HG02610 (cell line): ENCODE results near the gene SEPTIN12.
"Not testable (repeated sequence)": the region's sequence is repeated elsewhere in the genome, so short reads cannot be mapped to it uniquely, and the experiment has no call there.

Experiments
- ATAC-seq: cut with Tn5 transposase; IDR thresholded peaks from one replicate; pipeline ENCODE4 v1.9.1; 2021; ENCODE audit warnings: mild to moderate bottlenecking, moderate library complexity; ENCODE audit not compliant: unreplicated experiment

The SEPTIN12 gene

GRCh38 chr16:4785758-4786433 lies 2.2 kb downstream of the SEPTIN12 start:
- ATAC-seq = no peak

- not testable (repeated sequence) for ATAC-seq
Observed at GRCh38 chr16:4784444-4784987, 3.6 kb downstream of the SEPTIN12 start.

GRCh38 chr16:4783951-4784336 lies 4.2 kb downstream of the SEPTIN12 start:
- ATAC-seq = no peak

GRCh38 chr16:4783251-4783950 lies 4.7 kb downstream of the SEPTIN12 start:
- ATAC-seq = no peak

GRCh38 chr16:4780235-4780634 lies 7.9 kb downstream of the SEPTIN12 start:
- ATAC-seq = no peak

GRCh38 chr16:4778050-4778392 lies 10.1 kb downstream of the SEPTIN12 start:
- no peak for ATAC-seq

- no peak for ATAC-seq
Observed at GRCh38 chr16:4777339-4778049, 10.7 kb downstream of the SEPTIN12 start.

GRCh38 chr16:4776141-4776705 lies 11.9 kb downstream of the SEPTIN12 start:
- ATAC-seq = no peak

- ATAC-seq = no peak
Observed at GRCh38 chr16:4775005-4775404, 13.1 kb downstream of the SEPTIN12 start.

GRCh38 chr16:4772351-4772750 lies 15.8 kb downstream of the SEPTIN12 start:
- ATAC-seq = no peak

GRCh38 chr16:4771646-4772045 lies 16.5 kb downstream of the SEPTIN12 start:
- no peak for ATAC-seq

GRCh38 chr16:4769306-4769638 lies 18.9 kb downstream of the SEPTIN12 start:
- no peak for ATAC-seq

- peak; percentile 70 for ATAC-seq
Observed at GRCh38 chr16:4768549-4769305, 19.4 kb downstream of the SEPTIN12 start.

- ATAC-seq = peak; percentile 2
Observed at GRCh38 chr16:4767872-4768548, 20.1 kb downstream of the SEPTIN12 start.

GRCh38 chr16:4766875-4767628 lies 21.1 kb downstream of the SEPTIN12 start, which contains the start of gene ZNF500:
ZNF500 (minus strand) TSS chr16:4767162; CDS start chr16:4765978, 1,184 bp downstream.
- peak; percentile 78 for ATAC-seq

- no peak for ATAC-seq
Observed at GRCh38 chr16:4765511-4766474, 22.4 kb downstream of the SEPTIN12 start.

- no peak for ATAC-seq
Observed at GRCh38 chr16:4763791-4764190, 24.4 kb downstream of the SEPTIN12 start.

- no peak for ATAC-seq
Observed at GRCh38 chr16:4762205-4762604, 25.9 kb downstream of the SEPTIN12 start.
